H1 (cell line): Measurements from ENCODE around the gene ADCK2. TPM values are rescaled to one million over a fixed set of nuclear protein-coding genes. Genes with fewer than 3 reads are reported as not detected.

Experiments used
- CTCF ChIA-PET: fragments of 300-600 bp; sonication (Branson Sonifier 250); formaldehyde crosslinking; loops from one replicate; lab custom pipeline; 2021; ENCODE audit not compliant: partially characterized antibody; lab: Charles Lee
- POLR2A ChIA-PET: fragments of 300-600 bp; sonication (Branson Sonifier 250); formaldehyde crosslinking; loops from one replicate; lab custom pipeline; 2021; ENCODE audit warnings: inconsistent platforms; ENCODE audit not compliant: partially characterized antibody; lab: Charles Lee
- DNase-seq, 2 experiments: peaks; one replicate each; pipeline versions ENCODE4 v3.0.0 to v3.0.0-alpha.2; 2010 to 2022; ENCODE audit warnings: low spot score in 2 of 2, low read depth in 1 of 2, mixed read lengths in 1 of 2
- FAIRE-seq: peaks from 2 replicates; lab custom pipeline; 2011; peaks lifted over from hg19 to GRCh38; lab: Jason Lieb, UNC
- H2AFZ ChIP-seq: 2 replicates; pipeline ENCODE4 v1.8.1; 2012; ENCODE audit warnings: low read length, inconsistent platforms
- H2AK5ac ChIP-seq: 2 replicates; pipeline ENCODE4 v1.6.1; 2013; ENCODE audit warnings: low read depth, low read length
- H2BK120ac ChIP-seq: replicated peaks from 2 replicates; pipeline ENCODE3; 2013; ENCODE audit warnings: low read depth, low read length, inconsistent platforms
- H2BK12ac ChIP-seq: 2 replicates; pipeline ENCODE4 v1.6.1; 2013; ENCODE audit warnings: low read depth, low read length
- H2BK15ac ChIP-seq: 2 replicates; pipeline ENCODE4 v1.6.1; 2013; ENCODE audit warnings: low read length
- H2BK20ac ChIP-seq: 2 replicates; pipeline ENCODE4 v1.6.1; 2013; ENCODE audit warnings: low read length
- H2BK5ac ChIP-seq: 2 replicates; pipeline ENCODE4 v1.6.1; 2013; ENCODE audit warnings: low read depth, low read length
- H3K14ac ChIP-seq: 2 replicates; pipeline ENCODE4 v1.6.1; 2013; ENCODE audit warnings: inconsistent platforms; ENCODE audit not compliant: insufficient read length
- H3K18ac ChIP-seq: 2 replicates; pipeline ENCODE4 v1.6.1; 2013; ENCODE audit warnings: low read length; ENCODE audit errors: extremely low read depth
- H3K23ac ChIP-seq: 2 replicates; pipeline ENCODE4 v1.6.1; 2013; ENCODE audit warnings: inconsistent platforms; ENCODE audit not compliant: insufficient read length
- H3K23me2 ChIP-seq: 2 replicates; pipeline ENCODE4 v1.6.1; 2013; ENCODE audit warnings: low read depth, low read length
- H3K27ac ChIP-seq: 2 replicates; pipeline ENCODE4 v1.6.1; 2011; ENCODE audit warnings: low read depth, low read length, inconsistent platforms
- H3K27me3 ChIP-seq, 4 experiments: replicated peaks in 1 of 4; 1 replicate in 1 of 4; 2 replicates in 3 of 4; pipeline versions ENCODE4 v1.6.1 to v1.8.1; 2011 to 2013; ENCODE audit warnings: low read length in 3 of 4, mild to moderate bottlenecking in 3 of 4, inconsistent platforms in 2 of 4, mixed read lengths in 2 of 4, moderate library complexity in 1 of 4; ENCODE audit not compliant: control insufficient read depth in 3 of 4, insufficient read depth in 3 of 4; ENCODE audit errors: extremely low read depth in 1 of 4
- H3K36me3 ChIP-seq, 4 experiments: 2 replicates each; pipeline versions ENCODE4 v1.6.1 to v1.8.1; 2011 to 2013; ENCODE audit warnings: mild to moderate bottlenecking in 4 of 4, low read length in 3 of 4, moderate library complexity in 2 of 4, control low read depth in 1 of 4, inconsistent platforms in 1 of 4; ENCODE audit not compliant: insufficient read depth in 4 of 4, control insufficient read depth in 2 of 4
- H3K4ac ChIP-seq: replicated peaks from 2 replicates; pipeline ENCODE3; 2013; ENCODE audit warnings: low read length, low read depth, mixed read lengths, inconsistent platforms; ENCODE audit not compliant: insufficient read length
- H3K4me1 ChIP-seq, 4 experiments: replicated peaks in 1 of 4; 1 replicate in 1 of 4; 2 replicates in 3 of 4; pipeline versions ENCODE4 v1.6.1 to v1.8.1; 2011 to 2013; ENCODE audit warnings: low read length in 3 of 4, inconsistent platforms in 2 of 4, mixed read lengths in 1 of 4; ENCODE audit not compliant: insufficient read depth in 4 of 4, control insufficient read depth in 3 of 4
- H3K4me2 ChIP-seq, 2 experiments: 2 replicates each; pipeline versions ENCODE4 v1.6.1 to v1.8.1; 2011 to 2013; ENCODE audit warnings: low read depth in 2 of 2, low read length in 2 of 2, control low read depth in 1 of 2, inconsistent platforms in 1 of 2, mild to moderate bottlenecking in 1 of 2; ENCODE audit not compliant: insufficient read depth in 1 of 2
- H3K4me3 ChIP-seq, 4 experiments: fragments of 200-600, 300-600 bp in 1 of 4; sonication (generic), shearing (Covaris generic), sonication (Bioruptor Twin) in 1 of 4; 2 replicates each; pipeline versions ENCODE4 v1.5.1 to v1.8.1; 2011 to 2016; ENCODE audit warnings: low read length in 4 of 4, low read depth in 3 of 4, control low read depth in 2 of 4, inconsistent platforms in 2 of 4, mild to moderate bottlenecking in 2 of 4, mixed read lengths in 1 of 4, moderate library complexity in 1 of 4; ENCODE audit not compliant: insufficient read depth in 2 of 4; ENCODE audit errors: extremely low read depth in 1 of 4
- H3K56ac ChIP-seq: replicated peaks from 2 replicates; pipeline ENCODE3; 2013; ENCODE audit warnings: low read depth, mild to moderate bottlenecking, mixed read lengths, low read length, inconsistent platforms; ENCODE audit not compliant: insufficient read length
- H3K79me1 ChIP-seq: 2 replicates; pipeline ENCODE4 v1.6.1; 2013; ENCODE audit warnings: low read depth, low read length, control low read depth
- H3K79me2 ChIP-seq, 2 experiments: 2 replicates each; pipeline versions ENCODE4 v1.6.1 to v1.8.1; 2012 to 2013; ENCODE audit warnings: low read length in 2 of 2, mild to moderate bottlenecking in 2 of 2, inconsistent platforms in 1 of 2; ENCODE audit not compliant: insufficient read depth in 2 of 2, control insufficient read depth in 1 of 2
- H3K9ac ChIP-seq, 4 experiments: replicated peaks in 1 of 4; 1 replicate in 1 of 4; 2 replicates in 3 of 4; pipeline versions ENCODE4 v1.6.1 to v1.8.1; 2011 to 2013; ENCODE audit warnings: low read depth in 3 of 4, low read length in 3 of 4, control low read depth in 2 of 4, mild to moderate bottlenecking in 2 of 4, moderate library complexity in 2 of 4, inconsistent platforms in 1 of 4; ENCODE audit errors: extremely low read depth in 1 of 4
- H3K9me3 ChIP-seq, 2 experiments: 2 replicates each; pipeline versions ENCODE4 v1.6.1 to v1.8.1; 2012 to 2013; ENCODE audit warnings: mild to moderate bottlenecking in 2 of 2, moderate library complexity in 2 of 2, control low read depth in 1 of 2, inconsistent platforms in 1 of 2, low read depth in 1 of 2, low read length in 1 of 2, mixed read lengths in 1 of 2; ENCODE audit not compliant: insufficient read depth in 2 of 2
- H4K20me1 ChIP-seq, 2 experiments: replicated peaks in 1 of 2; 2 replicates each; pipeline versions ENCODE3 to v1.8.1; 2011 to 2013; ENCODE audit warnings: inconsistent platforms in 2 of 2, low read length in 2 of 2, mild to moderate bottlenecking in 1 of 2; ENCODE audit not compliant: insufficient read depth in 2 of 2, control insufficient read depth in 1 of 2
- H4K5ac ChIP-seq: 2 replicates; pipeline ENCODE4 v1.6.1; 2013; ENCODE audit warnings: low read length, low read depth, mixed read lengths, inconsistent platforms; ENCODE audit not compliant: insufficient read length
- H4K8ac ChIP-seq: 2 replicates; pipeline ENCODE4 v1.8.0; 2013; ENCODE audit warnings: mild to moderate bottlenecking, moderate library complexity, low read length, inconsistent platforms; ENCODE audit not compliant: insufficient read depth; ENCODE audit errors: extremely low read depth
- H4K91ac ChIP-seq: replicated peaks from 2 replicates; pipeline ENCODE3; 2013; ENCODE audit warnings: low read length, mixed read lengths, inconsistent platforms; ENCODE audit not compliant: insufficient read length
- BACH1 ChIP-seq: IDR thresholded peaks from 2 replicates; pipeline ENCODE4 v1.6.1; 2012; ENCODE audit warnings: low read length, improper control_type of control experiment
- FOSL1 ChIP-seq: IDR thresholded peaks from 2 replicates; pipeline ENCODE4 v1.6.1; 2011; ENCODE audit warnings: mild to moderate bottlenecking, low read depth, low read length, moderate library complexity; ENCODE audit not compliant: insufficient read depth
- MAX ChIP-seq: IDR thresholded peaks from 2 replicates; pipeline ENCODE4 v1.6.1; 2012; ENCODE audit warnings: inconsistent platforms
- NANOG ChIP-seq: IDR thresholded peaks from 2 replicates; pipeline ENCODE4 v1.6.1; 2011; ENCODE audit warnings: low read length, low read depth, mild to moderate bottlenecking, inconsistent platforms; ENCODE audit not compliant: insufficient read depth, poor library complexity, severe bottlenecking
- NRF1 ChIP-seq: IDR thresholded peaks from 2 replicates; pipeline ENCODE4 v1.6.1; 2011; ENCODE audit warnings: mild to moderate bottlenecking, low read depth, low read length, improper control_type of control experiment
- RXRA ChIP-seq: IDR thresholded peaks from 2 replicates; pipeline ENCODE4 v1.6.1; 2011; ENCODE audit warnings: low read depth, mild to moderate bottlenecking, low read length, moderate library complexity; ENCODE audit not compliant: insufficient read depth
- SIRT6 ChIP-seq: IDR thresholded peaks from one replicate; pipeline ENCODE4 v1.7.1; 2012; ENCODE audit warnings: low read length, inconsistent platforms
- SP1 ChIP-seq: IDR thresholded peaks from 2 replicates; pipeline ENCODE4 v1.6.1; 2011; ENCODE audit warnings: low read depth, low read length
- USF2 ChIP-seq: IDR thresholded peaks from 2 replicates; pipeline ENCODE4 v1.6.1; 2011; ENCODE audit warnings: low read length, improper control_type of control experiment
- WGBS, 2 experiments: shearing (Covaris generic) in 1 of 2; methylation state at CpG; one replicate each; pipeline versions ENCODE4 v1.1.6 to v1.1.7; 2013 to 2015; ENCODE audit warnings: low lambda C conversion rate in 2 of 2, mixed read lengths in 2 of 2, inconsistent platforms in 1 of 2, low coverage in 1 of 2, missing lambda C conversion rate in 1 of 2; ENCODE audit not compliant: insufficient replicate concordance in 2 of 2, insufficient coverage in 1 of 2, insufficient read length in 1 of 2; ENCODE audit errors: extremely low coverage in 1 of 2, missing lambda C conversion rate in 1 of 2; 5-methylcytosine and 5-hydroxymethylcytosine counted together
- polyA plus RNA-seq, 7 experiments: library from polyadenylated mRNA; depleted of rRNA in 3 of 7; stranded (reverse) in 5 of 7; unstranded in 2 of 7; fragments of >200 nt in 5 of 7; fragments of 200-250 nt in 2 of 7; gene quantifications; 1 replicate in 5 of 7; 2 replicates in 1 of 7; 4 replicates in 1 of 7; pipeline versions ENCODE4 v1.2.1 to v1.2.3, GENCODE V29; 2011 to 2013; ENCODE audit warnings: missing spikeins in 2 of 7, mixed read lengths in 2 of 7
- total RNA-seq: library from RNA; stranded (reverse); fragmentation: NEBNext Ultra II Directional; extraction: Animal tissue kit (Norgen Biotek cat#: 25700); gene quantifications from 2 replicates; pipeline ENCODE4 v1.2.1, GENCODE V29; 2021
- TF ChIP-seq, protein P1 (sequence below): IDR thresholded peaks from 2 replicates; pipeline ENCODE4 v1.6.1; 2012; ENCODE audit warnings: low read length, inconsistent platforms

ADCK2 gene
- total and polyA plus RNA-seq, 2 of the 8 experiments (the other 6 are each of a cell fraction or from before 2014, with no cell fraction given), result 6.9 to 11.7 TPM

- no peaks in the 10 kb centered on the region; a peak in 1 of 4 replicates for H3K79me2 ChIP-seq
- no peaks in the 10 kb centered on the region for H3K9me3 ChIP-seq
- no peak overlapping the region for H3K4me3 ChIP-seq
- H3K23me2 ChIP-seq, result peaks cover 2% of the 10 kb centered on the region; the same call in 1 of the 2 replicates
- H2BK15ac ChIP-seq, result no peak overlapping the region
- H2BK20ac ChIP-seq, result no peak overlapping the region
- ChIA-PET POLR2A (no interaction called here), CTCF (interaction anchor here (1.0 to 2.2 kb wide), 3 partner anchors 11 to 17 kb away, joined by 3 to 11 read pairs (median 6); no protein-coding TSS in a partner anchor)
- H2AK5ac ChIP-seq, result no peak overlapping the region
- H3K18ac ChIP-seq, result no peak overlapping the region
- TF ChIP-seq MAX, result no peak
- TF ChIP-seq SP1, result no peak
- no peak for TF ChIP-seq SIRT6
- no peak for TF ChIP-seq NANOG
- no peak for TF ChIP-seq NRF1
- no peak for TF ChIP-seq FOSL1
- TF ChIP-seq BACH1, result no peak
- no peak for TF ChIP-seq RXRA
- TF ChIP-seq, protein P1, sequence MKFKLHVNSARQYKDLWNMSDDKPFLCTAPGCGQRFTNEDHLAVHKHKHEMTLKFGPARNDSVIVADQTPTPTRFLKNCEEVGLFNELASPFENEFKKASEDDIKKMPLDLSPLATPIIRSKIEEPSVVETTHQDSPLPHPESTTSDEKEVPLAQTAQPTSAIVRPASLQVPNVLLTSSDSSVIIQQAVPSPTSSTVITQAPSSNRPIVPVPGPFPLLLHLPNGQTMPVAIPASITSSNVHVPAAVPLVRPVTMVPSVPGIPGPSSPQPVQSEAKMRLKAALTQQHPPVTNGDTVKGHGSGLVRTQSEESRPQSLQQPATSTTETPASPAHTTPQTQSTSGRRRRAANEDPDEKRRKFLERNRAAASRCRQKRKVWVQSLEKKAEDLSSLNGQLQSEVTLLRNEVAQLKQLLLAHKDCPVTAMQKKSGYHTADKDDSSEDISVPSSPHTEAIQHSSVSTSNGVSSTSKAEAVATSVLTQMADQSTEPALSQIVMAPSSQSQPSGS, result no peak
- no peak for TF ChIP-seq USF2
- TF ChIP-seq, all 59 proteins: peak for 0
- no peak overlapping the region for H3K9ac ChIP-seq
- H3K27me3 ChIP-seq, result no peaks in the 10 kb centered on the region
- no peak for FAIRE-seq
- H2BK120ac ChIP-seq, result no peak overlapping the region
- H3K4ac ChIP-seq, result no peak overlapping the region
- 83% methylated on average over 6 of the region's 6 CpGs; no CpG with 5 or more reads in 1 of the 2 experiments for WGBS, 2 experiments
- no peaks in the 10 kb centered on the region for H4K20me1 ChIP-seq
- H2BK5ac ChIP-seq, result no peak overlapping the region
- H3K79me1 ChIP-seq, result no peaks in the 10 kb centered on the region
- no peak overlapping the region for H3K4me2 ChIP-seq
- no peak overlapping the region for H2BK12ac ChIP-seq
- H4K91ac ChIP-seq, result no peak overlapping the region
- no peak overlapping the region for H3K14ac ChIP-seq
- no peak overlapping the region for H3K27ac ChIP-seq
- no peaks in the 10 kb centered on the region for H3K36me3 ChIP-seq
- H3K23ac ChIP-seq, result no peak overlapping the region
- no peak overlapping the region for H4K8ac ChIP-seq
- no peak overlapping the region for H2AFZ ChIP-seq
- peaks cover 9 to 12% (median 11%) of the 10 kb centered on the region in 4 experiments for H3K4me1 ChIP-seq
- H4K5ac ChIP-seq, result no peak overlapping the region
- no peak overlapping the region for H3K56ac ChIP-seq
- no peak for DNase-seq
Measured at GRCh38 chr7:140631021-140631420, 41.7 kb upstream of the ADCK2 start.
